Heart right ventricle (tissue), 16 donors: ENCODE results near the gene MEGF10. TPM values are rescaled to one million over a fixed set of nuclear protein-coding genes. Genes with fewer than 3 reads are reported as not detected.

ENCODE experiments used
- ATAC-seq, 8 donors: fragments of 200-7000 bp; cut with Tn5 transposase; one replicate each; pipeline ENCODE4 v1.9.1; 2020; ENCODE audit warnings: mild to moderate bottlenecking in 8 of 8, moderate library complexity in 8 of 8, moderate number of reproducible peaks in 1 of 8
- DNase-seq, 2 donors: peaks; one replicate each; pipeline ENCODE4 v3.0.0-alpha.2; 2020
- H3K27ac ChIP-seq, 10 donors: fragments of 200-600 bp; sonication (generic) in 2 of 10; one replicate each; pipeline versions ENCODE4 v1.5.0 to v1.8.0; 2020 to 2022; ENCODE audit warnings: mild to moderate bottlenecking in 3 of 10
- H3K27me3 ChIP-seq, 7 donors: fragments of 200-600 bp; one replicate each; pipeline ENCODE4 v1.8.0; 2021 to 2022; ENCODE audit warnings: mild to moderate bottlenecking in 2 of 7
- H3K36me3 ChIP-seq, 9 donors: fragments of 200-600 bp; sonication (generic) in 1 of 9; one replicate each; pipeline versions ENCODE4 v1.5.0 to v1.8.0; 2020 to 2022; ENCODE audit warnings: mild to moderate bottlenecking in 2 of 9
- H3K4me1 ChIP-seq, 9 donors: fragments of 200-600 bp; sonication (generic) in 1 of 9; one replicate each; pipeline versions ENCODE4 v1.5.0 to v1.8.0; 2020 to 2022; ENCODE audit warnings: mild to moderate bottlenecking in 4 of 9
- H3K4me3 ChIP-seq, 10 donors: fragments of 200-600 bp; sonication (generic) in 2 of 10; one replicate each; pipeline versions ENCODE4 v1.5.0 to v1.8.0; 2020 to 2022; ENCODE audit warnings: mild to moderate bottlenecking in 7 of 10, moderate library complexity in 2 of 10
- H3K9me3 ChIP-seq, 11 donors: fragments of 200-600 bp in 10 of 11; sonication (generic) in 2 of 11; one replicate each; pipeline versions ENCODE4 v1.5.0 to v1.8.0; 2013 to 2022; ENCODE audit warnings: mild to moderate bottlenecking in 2 of 11, control low read depth in 1 of 11, moderate library complexity in 1 of 11
- CTCF ChIP-seq, 9 donors: fragments of 200-600 bp; sonication (generic) in 2 of 9; IDR thresholded peaks; one replicate each; pipeline versions ENCODE4 v1.5.0 to v1.8.0; 2021 to 2022; ENCODE audit warnings: antibody characterized with exemption in 9 of 9, mild to moderate bottlenecking in 5 of 9, moderate library complexity in 1 of 9
- WGBS, 2 donors: extraction: QIAGEN DNeasy Blood & Tissue Kit; methylation state at CpG; one replicate each; pipeline ENCODE4 v1.1.7; 2013; ENCODE audit warnings: inconsistent platforms in 1 of 2; 5-methylcytosine and 5-hydroxymethylcytosine counted together
- intact Hi-C, 10 donors: fragments of 100-400 bp; cut with DNase I; formaldehyde crosslinking; loops; one replicate each; pipeline versions ENCODE4 v1.11.1 to v1.14.2; 2022
- polyA plus RNA-seq, 2 donors: library from polyadenylated mRNA; stranded (reverse); fragments of 200-250 nt; gene quantifications; one replicate each; pipeline ENCODE4 v1.2.3, GENCODE V29; 2013
- total RNA-seq, 10 donors: library from RNA; stranded (reverse); fragmentation: NEBNext Ultra II Directional in 3 of 10; extraction: Animal tissue kit (Norgen Biotek cat#: 25700) in 3 of 10; gene quantifications; one replicate each; pipeline versions ENCODE4 v1.2.1 to v1.2.4, GENCODE V29; 2021 to 2023
- donor health status: Arrhythmogenic right ventricular cardiomyopathy.
- donor health status: ischemic (EF 13 %, LVEDD 7.1; RV severe dilation, severe dysfunction).
- donor health status: healthy with polysubstance abuse.
- donor health status: DM: no; HTN: yes; CAD: no.
- donor health status: DM: no; HTN: no; CAD: no.
- donor health status: ischemic (EF 25% LVEDD 6.9; RV normal size, moderate dysfunction).
- donor health status: ischemic (EF 25% LVEDD 5.7; RV mildly dilated, moderate dysfunction).
- donor health status: healthy.
- donor health status: DM: yes; HTN: yes; CAD: no.
- donor health status: Ischemic cardiomyopathy.
- donor health status: ischemic (EF 35%, LVEDD 5.7; RV mildly dilated, moderate dysfunction).
- donor health status: nonischemic (EF 11% LVEDD 7.7; RV severe dilation, severe dysfunction).
- donor health status: DM: yes; HTN: yes; CAD: no.
- donor health status: PGD.
- donor health status: ischemic (EF 29% LVEDD 5.4; RV normal size, mild dysfunction).
- donor health status: nonischemic (EF 23%, LVEDD 6.1; RV moderate dilation, normal function).

Gene MEGF10
- total and polyA plus RNA-seq, 12 donors: 0.02 to 1.0 (median 0.24) TPM; not detected in 1

- intact Hi-C loops: no loop called here
- no peak for DNase-seq
- ATAC-seq: no peak
- Histone ChIP-seq H3K9me3 (peaks cover 0 to 3% (median 0%) of the 10 kb centered on the region in 11 donors), H3K36me3 (no peaks in the 10 kb centered on the region), H3K27ac (no peak overlapping the region), H3K4me1 (no peaks in the 10 kb centered on the region), H3K4me3 (no peak overlapping the region), H3K27me3 (no peaks in the 10 kb centered on the region)
- no peak for TF ChIP-seq CTCF (IDR thresholded peaks at IDR 0.05)
- WGBS, 2 donors: 76 to 85% methylated on average over 3 of the region's 3 CpGs
Observed at GRCh38 chr5:127344931-127345330, 54.3 kb downstream of the MEGF10 start.

GRCh38 chr5:127351418-127351817 is 60.8 kb downstream of the MEGF10 start:
- DNase-seq: no peak
- Histone ChIP-seq H3K27ac (no peak overlapping the region), H3K4me3 (no peak overlapping the region), H3K9me3 (no peaks in the 10 kb centered on the region), H3K4me1 (no peaks in the 10 kb centered on the region), H3K27me3 (no peaks in the 10 kb centered on the region), H3K36me3 (no peaks in the 10 kb centered on the region)
- no peak for TF ChIP-seq CTCF (IDR thresholded peaks at IDR 0.05)
- no peak for ATAC-seq
- intact Hi-C loops: no loop called here
- WGBS, 2 donors: 85 to 86% methylated on average over 4 of the region's 4 CpGs

GRCh38 chr5:127352068-127352467 is 61.5 kb downstream of the MEGF10 start:
- DNase-seq: no peak
- intact Hi-C loops: no loop called here
- no peak overlapping the region for H3K4me3 ChIP-seq
- no peaks in the 10 kb centered on the region for H3K4me1 ChIP-seq
- TF ChIP-seq CTCF (IDR thresholded peaks at IDR 0.05): no peak
- no peaks in the 10 kb centered on the region for H3K36me3 ChIP-seq
- 92 to 100% methylated on average over 2 of the region's 2 CpGs for WGBS, 2 donors
- no peak for ATAC-seq
- H3K27me3 ChIP-seq: no peaks in the 10 kb centered on the region
- H3K27ac ChIP-seq: no peak overlapping the region
- H3K9me3 ChIP-seq: no peaks in the 10 kb centered on the region

- Histone ChIP-seq H3K4me3 (no peak overlapping the region), H3K27me3 (no peaks in the 10 kb centered on the region), H3K9me3 (no peaks in the 10 kb centered on the region), H3K36me3 (no peaks in the 10 kb centered on the region), H3K4me1 (no peaks in the 10 kb centered on the region), H3K27ac (no peak overlapping the region)
- DNase-seq: no peak
- ATAC-seq: no peak
- 80 to 82% methylated on average over 5 of the region's 5 CpGs for WGBS, 2 donors
- intact Hi-C loops: no loop called here
- no peak for TF ChIP-seq CTCF (IDR thresholded peaks at IDR 0.05)
Observed at GRCh38 chr5:127353327-127353726, 62.7 kb downstream of the MEGF10 start.

- no peak overlapping the region for H3K27ac ChIP-seq
- DNase-seq: no peak
- no peak for ATAC-seq
- H3K9me3 ChIP-seq: no peaks in the 10 kb centered on the region
- 55 to 68% methylated on average over 4 of the region's 4 CpGs for WGBS, 2 donors
- H3K27me3 ChIP-seq: no peaks in the 10 kb centered on the region
- intact Hi-C loops: no loop called here
- no peaks in the 10 kb centered on the region for H3K36me3 ChIP-seq
- TF ChIP-seq CTCF (IDR thresholded peaks at IDR 0.05): no peak
- no peak overlapping the region for H3K4me3 ChIP-seq
- no peaks in the 10 kb centered on the region for H3K4me1 ChIP-seq
Observed at GRCh38 chr5:127353796-127354195, 63.2 kb downstream of the MEGF10 start.
